Esophagus muscularis mucosa (tissue), 3 donors: Measurements from ENCODE around the gene RTCB.

ENCODE experiments used
- POLR2A ChIP-seq: fragments of 450-650 bp; IDR thresholded peaks from one replicate; pipeline ENCODE4 v1.6.1; 2017; ENCODE audit warnings: antibody characterized with exemption, moderate library complexity, mild to moderate bottlenecking, low read depth
- POLR2AphosphoS5 ChIP-seq, 2 donors: sonication (generic); formaldehyde crosslinking; IDR thresholded peaks; one replicate each; pipeline ENCODE4 v1.6.1; 2017; ENCODE audit warnings: antibody characterized with exemption in 2 of 2
- TF ChIP-seq, protein P1 (sequence below), 3 experiments: fragments of 200-600 bp in 2 of 3; fragments of 450-650 bp in 1 of 3; sonication (generic) in 2 of 3; IDR thresholded peaks; one replicate each; pipeline ENCODE4 v1.5.1; 2017 to 2019; ENCODE audit warnings: antibody characterized with exemption in 3 of 3, mild to moderate bottlenecking in 2 of 3, moderate library complexity in 1 of 3

DNA sequence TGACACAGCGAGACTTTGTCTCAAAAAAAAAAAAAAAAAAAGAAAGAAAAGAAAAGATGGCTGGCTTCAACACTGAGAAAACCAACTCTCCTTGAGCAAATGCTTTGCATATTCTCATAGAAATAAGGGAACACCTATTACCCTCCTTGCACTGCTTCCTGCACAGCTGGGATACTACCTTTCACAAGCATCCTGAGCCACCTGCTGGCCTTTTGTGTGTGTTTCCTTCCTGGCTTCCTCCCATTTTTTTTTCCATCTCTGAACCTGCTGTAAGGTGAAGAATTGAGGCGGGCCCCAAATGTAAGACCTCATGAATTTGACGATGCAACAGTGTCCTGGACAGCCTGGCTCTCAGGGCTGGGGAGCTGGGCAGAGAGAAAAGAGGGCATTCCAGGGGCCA lies 56.3 kb downstream of the RTCB start:
- TF ChIP-seq, protein P1, sequence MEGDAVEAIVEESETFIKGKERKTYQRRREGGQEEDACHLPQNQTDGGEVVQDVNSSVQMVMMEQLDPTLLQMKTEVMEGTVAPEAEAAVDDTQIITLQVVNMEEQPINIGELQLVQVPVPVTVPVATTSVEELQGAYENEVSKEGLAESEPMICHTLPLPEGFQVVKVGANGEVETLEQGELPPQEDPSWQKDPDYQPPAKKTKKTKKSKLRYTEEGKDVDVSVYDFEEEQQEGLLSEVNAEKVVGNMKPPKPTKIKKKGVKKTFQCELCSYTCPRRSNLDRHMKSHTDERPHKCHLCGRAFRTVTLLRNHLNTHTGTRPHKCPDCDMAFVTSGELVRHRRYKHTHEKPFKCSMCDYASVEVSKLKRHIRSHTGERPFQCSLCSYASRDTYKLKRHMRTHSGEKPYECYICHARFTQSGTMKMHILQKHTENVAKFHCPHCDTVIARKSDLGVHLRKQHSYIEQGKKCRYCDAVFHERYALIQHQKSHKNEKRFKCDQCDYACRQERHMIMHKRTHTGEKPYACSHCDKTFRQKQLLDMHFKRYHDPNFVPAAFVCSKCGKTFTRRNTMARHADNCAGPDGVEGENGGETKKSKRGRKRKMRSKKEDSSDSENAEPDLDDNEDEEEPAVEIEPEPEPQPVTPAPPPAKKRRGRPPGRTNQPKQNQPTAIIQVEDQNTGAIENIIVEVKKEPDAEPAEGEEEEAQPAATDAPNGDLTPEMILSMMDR (IDR thresholded peaks at IDR 0.05), result no peak
- TF ChIP-seq POLR2A, result no peak
- no peak for TF ChIP-seq POLR2AphosphoS5 (IDR thresholded peaks at IDR 0.05)
